NCI-H1105 treated with DMSO at 0.1 percent for 48 hours (cell line): Measurements from ENCODE around the gene SLC30A4.
"Not testable (repeated sequence)": the region's sequence is repeated elsewhere in the genome, so short reads cannot be mapped to it uniquely, and the experiment has no call there.

Experiments used
- DNase-seq: peaks from one replicate; lab custom pipeline; 2025; lab: John Stamatoyannopoulos, UW

Gene SLC30A4

GRCh38 chr15:45507143-45507542 lies 15.4 kb downstream of the SLC30A4 start:
- not testable (repeated sequence) for DNase-seq

DNA sequence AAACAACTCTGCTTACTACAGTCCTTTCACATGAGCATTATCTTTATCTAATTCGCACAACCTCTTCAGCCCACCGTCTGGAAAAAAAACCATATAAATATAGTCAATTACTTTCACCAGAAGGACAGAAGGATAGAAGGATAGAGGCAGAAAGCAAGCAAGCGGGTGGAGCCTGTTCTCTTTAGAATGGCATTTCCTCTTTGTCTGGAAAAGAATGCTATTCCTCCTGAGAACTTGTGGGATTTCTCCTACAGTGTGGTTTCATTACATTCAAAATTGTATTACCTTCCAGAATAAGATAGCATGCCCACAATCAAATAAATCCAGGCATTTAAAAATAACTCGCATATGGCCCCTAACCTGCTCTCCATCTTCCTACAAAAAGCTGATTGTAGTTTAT lies 23.1 kb downstream of the SLC30A4 start:
- no peak for DNase-seq

- no peak for DNase-seq
Observed at GRCh38 chr15:45498701-45499100, 23.9 kb downstream of the SLC30A4 start.

DNA sequence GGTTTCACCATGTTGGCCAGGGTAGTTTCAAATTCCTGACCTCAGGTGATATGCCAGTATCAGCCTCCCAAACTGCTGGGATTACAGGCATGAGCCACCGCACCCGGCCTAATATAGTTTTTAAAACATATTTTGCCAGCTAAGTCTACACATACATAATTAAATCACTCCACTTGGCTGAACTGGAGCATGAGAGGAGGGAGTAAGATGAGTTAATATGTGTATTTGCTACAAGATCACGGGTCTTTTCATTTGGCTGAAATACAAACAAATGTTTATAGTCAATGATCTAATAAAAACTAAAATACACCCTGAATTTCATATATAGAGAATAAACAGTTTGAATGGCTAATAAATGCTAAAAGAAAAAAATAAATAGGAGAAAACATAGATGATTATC lies 25.3 kb downstream of the SLC30A4 start:
- no peak for DNase-seq

GRCh38 chr15:45496658-45497057 lies 25.9 kb downstream of the SLC30A4 start:
- no peak for DNase-seq

GRCh38 chr15:45495588-45495987 lies 27.0 kb downstream of the SLC30A4 start:
- no peak for DNase-seq

GRCh38 chr15:45489690-45490238 lies 32.8 kb downstream of the SLC30A4 start:
- no peak for DNase-seq

GRCh38 chr15:45486317-45486716 lies 36.2 kb downstream of the SLC30A4 start:
- no peak for DNase-seq

DNA sequence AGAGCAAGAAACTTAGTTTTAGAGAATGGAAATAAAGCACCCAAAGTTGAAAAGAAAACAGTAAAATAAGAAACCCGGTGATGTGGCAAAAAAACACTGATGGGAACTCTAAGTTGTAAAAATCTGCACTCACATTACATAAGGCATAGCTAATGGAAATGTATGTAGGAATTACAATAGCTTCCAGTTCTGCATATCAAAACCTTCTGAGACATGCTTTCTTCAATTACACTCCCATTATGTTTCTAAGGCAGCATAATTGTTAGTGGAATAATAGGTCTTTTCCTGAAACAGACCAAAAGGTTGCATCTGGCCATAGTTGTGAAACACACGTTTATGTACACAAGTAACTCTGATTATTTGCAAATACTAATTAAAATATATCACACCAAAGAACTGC lies 41.4 kb downstream of the SLC30A4 start:
- no peak for DNase-seq

DNA sequence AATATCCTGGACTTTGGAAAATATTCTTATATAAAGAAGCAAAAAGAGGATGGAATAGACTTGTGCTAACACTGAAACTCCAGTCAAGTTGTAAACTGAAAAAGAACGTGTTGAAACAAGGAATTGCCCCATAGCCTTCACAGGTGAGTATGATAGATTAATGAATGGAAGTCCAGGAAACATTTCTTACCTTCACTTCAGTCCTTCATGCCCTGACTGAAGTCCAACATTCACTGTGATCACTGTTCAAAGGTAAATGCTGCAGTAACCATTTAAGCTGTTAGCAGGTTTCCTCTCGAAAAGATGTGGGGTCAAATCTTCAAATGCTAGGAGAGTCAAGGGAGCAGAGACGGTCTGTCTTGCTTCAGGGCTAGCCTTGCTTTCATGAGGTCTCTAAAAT lies 46.1 kb downstream of the SLC30A4 start:
- no peak for DNase-seq

DNA sequence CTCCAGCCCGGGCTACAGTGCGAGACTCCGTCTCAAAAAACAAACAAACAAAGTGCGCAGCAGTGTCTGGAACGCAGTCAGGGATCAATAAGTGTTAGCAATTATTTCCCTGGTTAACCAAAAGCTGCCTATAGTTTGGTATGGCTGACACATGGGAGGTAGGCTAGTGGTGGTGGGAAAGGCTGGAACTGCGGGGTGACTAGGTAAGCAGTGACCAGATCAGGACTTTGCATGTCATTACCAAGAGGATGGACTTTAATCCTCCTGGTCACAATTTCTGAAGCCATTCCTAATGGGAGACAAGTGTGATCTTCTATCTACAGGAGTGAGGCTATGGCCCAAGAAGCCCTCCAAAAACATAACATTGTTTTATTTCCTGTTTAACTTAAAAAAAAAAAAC lies 47.8 kb downstream of the SLC30A4 start:
- DNase-seq: no peak

- no peak for DNase-seq
Observed at GRCh38 chr15:45473068-45473467, 49.5 kb downstream of the SLC30A4 start.

- DNase-seq: no peak
Observed at GRCh38 chr15:45471151-45471550, 51.4 kb downstream of the SLC30A4 start.

DNA sequence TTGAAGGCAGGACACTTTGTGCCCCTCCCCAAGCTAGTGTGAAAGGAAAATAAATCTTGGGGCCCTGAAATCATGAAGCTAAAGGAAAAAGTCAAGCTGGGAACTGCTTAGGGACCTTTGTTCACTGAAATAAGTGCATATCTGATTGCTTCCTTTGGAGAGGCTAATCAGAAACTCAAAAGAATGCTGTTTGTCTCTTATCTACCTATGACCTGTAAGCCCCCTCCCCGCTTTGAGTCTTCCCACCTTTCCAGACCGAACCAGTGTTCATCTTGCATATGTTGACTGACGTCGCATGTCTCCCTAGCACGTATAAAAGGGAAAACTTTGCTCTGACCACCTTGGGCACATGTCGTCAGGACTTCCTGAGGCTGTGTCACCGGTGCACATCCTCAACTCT lies 53.1 kb downstream of the SLC30A4 start:
- no peak for DNase-seq

DNA sequence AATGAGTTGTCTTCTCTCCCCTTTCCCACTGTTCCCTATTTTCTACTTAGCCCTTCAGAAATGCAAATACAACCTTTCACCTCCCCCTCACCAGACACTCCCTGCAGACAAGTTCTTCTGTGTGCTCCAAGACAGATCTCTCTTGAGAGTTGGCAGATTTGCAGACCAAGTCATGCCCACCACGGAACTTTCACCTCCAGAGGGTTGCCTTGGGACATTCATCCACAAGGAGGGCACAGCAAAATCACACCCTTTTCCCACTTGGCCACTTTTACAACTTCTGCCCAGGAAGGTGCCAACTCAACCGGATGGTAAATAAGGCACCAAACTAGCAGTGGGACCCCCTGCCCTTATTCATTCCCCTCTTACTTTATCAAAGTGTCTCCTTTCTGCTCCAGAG lies 53.5 kb downstream of the SLC30A4 start:
- no peak for DNase-seq

GRCh38 chr15:45468294-45468693 lies 54.3 kb downstream of the SLC30A4 start:
- DNase-seq: no peak

DNA sequence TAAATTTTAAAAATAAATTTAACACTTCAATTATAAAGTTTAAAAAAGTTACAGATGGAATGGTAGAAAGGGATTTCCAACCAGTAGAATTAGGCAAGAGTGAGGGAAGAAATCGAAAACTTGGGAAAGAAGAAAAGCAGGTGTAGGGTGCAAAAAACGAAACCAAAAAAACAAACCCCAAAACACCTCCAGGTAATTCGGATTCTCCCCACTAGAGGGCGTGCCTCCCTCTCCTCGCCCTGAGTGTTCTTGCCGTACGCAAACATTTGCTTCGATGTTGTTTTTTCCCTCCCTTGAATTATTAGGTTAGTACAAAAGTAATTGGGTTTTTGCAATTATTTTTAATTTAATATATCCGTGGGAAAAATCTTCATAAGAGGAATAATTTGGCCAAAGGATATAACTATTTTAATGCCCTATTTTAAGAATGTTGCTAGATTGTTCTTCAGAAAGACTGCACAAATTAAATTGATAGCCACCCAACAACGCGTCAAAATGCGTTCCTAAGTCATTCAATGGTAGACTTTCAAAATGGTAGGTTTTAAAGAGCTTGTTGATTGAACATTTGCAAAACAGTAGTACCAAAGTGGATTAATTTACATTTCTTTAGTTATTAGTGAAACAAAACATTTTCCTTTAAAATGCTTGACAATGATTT lies 63.7 kb downstream of the SLC30A4 start:
- DNase-seq: peak; percentile 31

DNA sequence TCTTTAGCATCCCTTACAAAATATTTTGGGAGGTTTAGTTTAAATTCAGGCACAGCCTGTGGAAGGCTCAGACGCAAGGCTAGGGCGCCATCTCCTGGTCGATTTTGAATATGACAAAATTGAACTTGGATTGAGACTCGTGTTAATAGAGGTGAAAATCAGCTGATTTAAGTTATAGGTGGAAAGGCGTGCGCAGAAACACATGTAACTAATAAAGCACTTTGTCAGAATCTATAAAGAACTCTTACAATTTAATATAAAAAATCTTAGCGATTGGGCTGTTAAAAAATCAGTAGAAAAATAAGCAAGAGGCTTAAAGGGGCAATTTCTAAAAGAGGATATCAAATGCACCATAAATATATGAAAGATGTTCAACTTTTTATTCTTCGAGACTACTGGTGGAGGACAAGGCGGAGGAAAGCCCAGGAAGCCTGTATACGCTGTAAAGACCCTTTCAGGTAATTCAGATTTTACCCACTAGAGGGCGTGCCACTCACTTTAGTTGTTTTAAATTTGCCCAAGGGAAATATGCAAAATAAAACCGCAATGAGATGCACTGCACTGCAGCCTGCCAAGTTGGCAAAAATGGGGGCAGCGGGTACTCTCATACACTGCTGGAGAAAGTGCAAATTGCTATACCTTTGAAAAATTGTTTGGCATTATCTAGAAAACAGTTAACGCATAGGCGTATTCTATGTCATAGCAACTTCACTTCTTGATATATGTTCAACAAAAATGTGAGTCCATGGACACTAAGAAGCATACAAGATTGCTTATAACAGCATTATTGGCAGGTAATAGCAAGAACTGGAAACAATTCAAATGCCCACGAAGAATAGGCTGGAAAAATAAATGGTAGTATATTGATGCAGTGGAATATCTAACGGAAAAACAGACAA lies 64.7 kb downstream of the SLC30A4 start:
- peak; percentile 54 for DNase-seq

GRCh38 chr15:45457220-45457619 lies 65.3 kb downstream of the SLC30A4 start:
- no peak for DNase-seq

DNA sequence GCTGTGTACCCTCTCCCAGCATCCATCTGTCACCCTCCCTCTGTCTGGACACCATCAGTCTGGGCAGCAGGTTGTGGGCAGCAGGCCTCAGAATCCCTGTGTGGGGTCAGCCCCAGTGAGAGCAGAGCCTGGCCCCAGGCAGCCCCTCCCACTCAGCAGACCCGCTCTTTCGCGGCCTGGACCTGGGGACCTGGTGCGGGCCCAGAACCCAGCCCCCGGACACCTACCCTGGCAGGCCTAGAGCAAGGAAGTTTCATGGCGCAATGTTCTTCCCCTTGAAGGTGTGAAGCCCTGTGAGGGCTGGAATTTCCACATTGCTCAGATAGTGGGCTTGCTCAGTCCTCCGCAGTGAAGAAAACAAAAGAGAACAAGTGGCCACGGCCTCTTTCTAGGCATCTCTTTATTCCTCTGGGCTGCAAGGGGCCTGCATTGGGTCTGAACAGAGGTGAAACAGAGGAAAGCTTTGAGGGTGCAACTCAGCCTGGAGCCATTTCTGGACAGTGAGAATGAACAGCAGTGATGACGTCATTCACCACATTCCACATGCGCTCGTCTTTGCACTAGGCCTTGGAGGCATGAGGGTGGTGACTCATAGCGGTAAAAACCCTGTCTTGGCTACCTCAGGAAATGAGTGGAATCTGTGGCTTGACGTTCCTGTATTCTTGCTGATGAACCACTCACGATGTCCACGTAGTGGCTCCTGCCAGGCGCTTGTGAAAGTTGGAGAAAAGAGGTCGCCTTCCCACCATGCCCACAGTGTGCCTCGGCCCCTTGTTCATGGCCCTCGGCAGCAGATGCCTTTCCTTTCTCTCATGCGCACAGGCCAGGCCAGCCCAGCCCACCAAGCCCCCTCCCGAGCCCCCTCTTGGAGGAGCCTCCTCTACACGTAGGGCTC lies 66.1 kb downstream of the SLC30A4 start:
- DNase-seq: no peak

DNA sequence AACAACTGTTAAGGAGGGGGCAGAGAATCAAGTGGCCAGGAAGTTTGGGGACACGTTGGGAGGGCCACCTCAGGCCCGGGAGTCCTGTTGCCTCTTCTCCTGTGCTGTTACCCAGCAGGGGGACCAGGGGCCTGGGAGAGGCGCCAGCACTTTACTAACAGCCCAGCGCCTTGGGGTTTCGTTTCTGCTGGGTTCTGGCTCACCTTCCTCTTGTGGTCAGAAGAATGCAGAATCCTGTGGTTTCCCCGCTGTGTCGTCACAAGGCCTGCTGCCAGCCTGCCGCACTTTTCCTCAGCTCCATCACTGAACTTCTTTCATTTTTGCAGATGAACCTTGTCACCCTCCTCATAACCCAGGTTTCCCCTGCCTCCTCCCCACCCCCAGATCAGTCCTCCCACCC lies 67.7 kb downstream of the SLC30A4 start:
- DNase-seq: no peak

GRCh38 chr15:45451265-45451664 lies 71.3 kb downstream of the SLC30A4 start:
- DNase-seq: no peak
